ENCODE results near the gene CABLES2.

GRCh38 chr20:62377064-62377461 is 30.0 kb downstream of the CABLES2 start:
- TF ChIP-seq CTCF (conservative IDR thresholded peaks at IDR 0.05 in 1 of 2, IDR thresholded peaks at IDR 0.05 in 1 of 2; ENCODE audit: extremely low read depth in 1 of 2, insufficient read depth in 1 of 2, low read depth in 1 of 2, low read length in 2 of 2) (no peak), EZH2 (IDR thresholded peaks at IDR 0.05; ENCODE audit: borderline replicate concordance, low read length) (no peak)
